ENCODE measurements around the gene GCNA.

The GCNA gene

GRCh38 chrX:71578253-71579135 is at the start of gene GCNA:
Gene GCNA (plus strand): TSS chrX:71578437. CDS start chrX:71580822, 2,385 bp downstream.
- H3K4me3 ChIP-seq (ENCODE audit: low read depth, low read length) = no peak within 1 kb of the TSS
- in situ Hi-C loops (cut with HindIII; ENCODE audit: low sequenced_read_pairs) = no loop called here
- no peak for TF ChIP-seq CTCF (IDR thresholded peaks at IDR 0.05; ENCODE audit: low read depth, low read length, missing control alignments)
- DNase-seq (ENCODE audit: low read depth) = no peak

GRCh38 chrX:71532078-71532752 is 46.0 kb upstream of the GCNA start:
- no peak for DNase-seq (ENCODE audit: low read depth)
- in situ Hi-C loops (cut with HindIII; ENCODE audit: low sequenced_read_pairs) = no loop called here
- no peak for TF ChIP-seq CTCF (IDR thresholded peaks at IDR 0.05; ENCODE audit: low read depth, low read length, missing control alignments)
- peak overlapping the region; percentile 70 for H3K4me3 ChIP-seq (ENCODE audit: low read depth, low read length)

- DNase-seq (ENCODE audit: low read depth) = peak; percentile 93
- peak within 1 kb of the TSS; percentile 70 for H3K4me3 ChIP-seq (ENCODE audit: low read depth, low read length)
- in situ Hi-C loops (cut with HindIII; ENCODE audit: low sequenced_read_pairs) = no loop called here
- TF ChIP-seq CTCF (IDR thresholded peaks at IDR 0.05; ENCODE audit: low read depth, low read length, missing control alignments) = no peak
Observed at GRCh38 chrX:71532753-71533425, 45.3 kb upstream of the GCNA start, which contains the start of gene OGT. Gene OGT (plus strand): TSS chrX:71533104. CDS start chrX:71533300, 196 bp downstream.

GRCh38 chrX:71533516-71533850 is 44.8 kb upstream of the GCNA start:
- no peak for DNase-seq (ENCODE audit: low read depth)
- in situ Hi-C loops (cut with HindIII; ENCODE audit: low sequenced_read_pairs) = no loop called here
- no peak for TF ChIP-seq CTCF (IDR thresholded peaks at IDR 0.05; ENCODE audit: low read depth, low read length, missing control alignments)
- H3K4me3 ChIP-seq (ENCODE audit: low read depth, low read length) = peak overlapping the region; percentile 70

- H3K4me3 ChIP-seq (ENCODE audit: low read depth, low read length) = peak overlapping the region; percentile 70
- in situ Hi-C loops (cut with HindIII; ENCODE audit: low sequenced_read_pairs) = no loop called here
- no peak for DNase-seq (ENCODE audit: low read depth)
- TF ChIP-seq CTCF (IDR thresholded peaks at IDR 0.05; ENCODE audit: low read depth, low read length, missing control alignments) = no peak
Observed at GRCh38 chrX:71533851-71534561, 44.2 kb upstream of the GCNA start.
